HG02840 (cell line): ENCODE data around the gene CPNE4.

Source experiments
- ATAC-seq: cut with Tn5 transposase; IDR thresholded peaks from one replicate; pipeline ENCODE4 v1.9.1; 2021; ENCODE audit warnings: mild to moderate bottlenecking, moderate library complexity, moderate number of reproducible peaks; ENCODE audit not compliant: unreplicated experiment, low FRiP score

The CPNE4 gene

DNA sequence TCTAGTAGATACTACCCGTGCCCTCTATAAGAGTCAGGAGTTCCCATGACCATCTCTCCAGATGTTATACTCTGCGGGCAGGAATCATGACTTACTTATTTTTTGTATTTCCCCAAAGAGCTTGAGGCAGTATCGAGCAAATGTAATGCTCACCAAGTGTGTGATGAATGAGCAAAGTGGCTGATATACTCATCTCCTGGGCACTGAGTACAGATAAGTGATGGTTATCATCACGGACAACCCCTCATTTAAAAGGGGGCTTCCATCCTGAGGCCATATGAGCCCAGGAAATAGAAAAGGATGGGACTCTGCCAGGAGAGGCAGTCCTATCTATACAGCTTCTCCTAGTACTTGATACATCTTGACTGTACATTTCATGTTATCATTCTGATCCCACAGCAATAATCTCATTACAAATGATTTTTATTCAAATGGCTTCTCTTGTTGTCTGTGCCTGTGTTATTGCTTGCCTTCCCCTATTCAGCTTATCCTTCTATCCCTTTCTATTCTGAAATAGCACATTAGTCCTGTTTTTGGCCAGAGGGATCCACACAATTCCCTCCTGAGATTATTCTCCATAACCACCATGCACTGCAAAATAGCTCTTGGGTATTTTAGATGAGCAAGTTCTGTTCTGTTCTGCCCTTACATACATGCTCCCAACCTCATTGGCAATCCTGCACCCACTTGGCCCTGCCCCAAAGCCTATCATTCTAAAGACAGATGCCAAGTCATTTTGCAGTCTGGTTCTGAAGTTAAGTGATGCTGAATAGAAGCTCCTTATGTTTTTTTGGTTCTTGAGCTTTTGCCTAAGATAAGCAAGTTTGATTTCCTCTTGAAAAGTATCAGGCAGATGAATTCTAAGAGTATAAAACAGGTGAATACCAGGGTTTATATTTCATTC lies 484.0 kb downstream of the CPNE4 start:
- ATAC-seq, result no peak

DNA sequence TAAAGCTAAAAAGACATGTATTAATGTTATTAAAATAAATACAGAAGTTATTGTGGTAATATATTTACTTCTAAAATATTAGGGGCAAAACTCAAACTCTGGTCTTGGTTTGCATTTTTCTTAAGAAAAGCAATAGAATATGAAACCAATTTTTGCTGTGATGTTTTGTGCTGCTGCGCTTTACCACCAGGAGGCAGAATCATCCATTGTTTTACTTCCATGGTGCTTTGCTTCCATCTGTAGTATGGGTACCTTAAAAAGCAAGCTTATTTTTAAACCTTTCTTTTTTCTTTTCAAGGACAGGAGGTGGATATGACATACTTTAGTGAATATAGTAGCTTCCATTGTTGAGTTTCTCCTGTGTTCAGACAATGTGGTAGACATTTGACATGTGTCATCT lies 485.5 kb downstream of the CPNE4 start:
- ATAC-seq, result no peak

DNA sequence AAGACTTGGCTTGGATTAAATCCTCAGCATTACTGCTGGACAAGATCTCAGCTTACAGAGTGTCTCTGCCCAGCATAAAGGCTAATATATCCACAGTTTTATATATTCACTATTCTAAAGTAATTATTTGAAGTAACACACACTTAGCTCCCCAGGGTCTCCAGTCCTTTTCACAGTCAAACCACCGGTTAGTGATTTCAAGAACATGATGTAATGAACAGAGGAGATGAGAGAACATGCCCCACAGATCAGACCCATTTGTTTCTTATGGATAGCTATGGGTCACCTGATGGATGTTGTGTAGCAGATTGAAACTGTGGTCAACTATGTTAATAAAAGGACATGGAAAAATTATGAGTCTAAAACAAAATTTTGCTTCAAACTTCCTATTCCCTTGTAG lies 487.2 kb downstream of the CPNE4 start:
- no peak for ATAC-seq

DNA sequence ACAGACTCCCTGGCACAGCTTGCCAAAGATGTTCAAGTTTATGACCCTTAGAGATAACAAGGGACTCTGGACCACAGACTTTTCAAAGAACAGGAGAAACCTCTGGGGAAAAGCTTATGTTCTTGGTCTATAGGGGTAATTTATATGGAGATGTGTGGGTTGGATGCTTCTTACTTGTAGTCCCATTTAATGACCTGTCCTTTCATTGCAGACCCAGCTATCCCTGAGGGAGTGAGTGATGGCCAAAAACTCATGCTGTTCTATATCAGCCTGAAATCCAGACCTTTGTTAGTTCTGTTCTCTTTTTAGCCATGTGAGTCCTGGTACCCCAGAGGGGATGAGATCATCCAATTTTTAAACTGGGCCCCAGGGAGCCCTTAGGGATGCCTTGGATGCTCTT lies 488.4 kb downstream of the CPNE4 start:
- ATAC-seq, result no peak

DNA sequence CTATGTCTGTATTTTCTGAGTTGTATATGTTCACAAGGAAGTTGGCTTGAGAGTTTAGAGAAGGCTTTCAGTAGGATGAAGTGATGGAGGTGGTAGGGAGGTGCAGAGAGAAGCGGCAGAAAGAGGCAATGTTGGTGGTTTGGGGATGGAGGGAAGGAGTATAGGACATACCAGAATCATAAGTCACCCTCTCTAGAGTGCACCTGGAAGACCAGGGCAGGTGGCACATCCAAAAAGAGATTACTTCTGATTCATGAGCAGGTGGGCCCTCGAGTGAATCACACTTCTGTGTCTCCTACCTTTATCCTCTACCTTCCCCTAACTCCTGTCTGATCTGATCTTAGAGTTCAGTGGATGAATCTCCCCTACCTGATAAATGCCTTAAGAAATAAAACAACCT lies 490.3 kb downstream of the CPNE4 start:
- no peak for ATAC-seq

DNA sequence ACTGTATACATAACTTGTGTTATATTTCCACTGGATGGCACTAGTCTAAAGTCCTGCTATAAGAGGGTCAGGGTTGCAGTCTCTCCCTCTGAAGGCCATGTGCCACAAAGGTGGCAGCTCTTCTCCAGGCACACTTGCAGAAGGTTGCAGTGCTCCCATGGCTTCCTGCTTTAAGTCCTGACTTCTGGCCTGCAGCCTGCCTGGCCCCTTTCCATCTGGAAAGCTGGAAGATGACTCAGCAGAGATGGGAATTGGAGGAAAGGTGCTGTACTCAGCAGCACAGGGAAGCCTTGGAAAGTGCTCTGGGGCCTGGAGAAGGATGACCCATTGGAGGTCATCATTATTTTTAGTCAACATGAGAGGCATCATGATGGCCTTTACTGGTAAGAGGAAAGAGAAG lies 491.1 kb downstream of the CPNE4 start:
- no peak for ATAC-seq

DNA sequence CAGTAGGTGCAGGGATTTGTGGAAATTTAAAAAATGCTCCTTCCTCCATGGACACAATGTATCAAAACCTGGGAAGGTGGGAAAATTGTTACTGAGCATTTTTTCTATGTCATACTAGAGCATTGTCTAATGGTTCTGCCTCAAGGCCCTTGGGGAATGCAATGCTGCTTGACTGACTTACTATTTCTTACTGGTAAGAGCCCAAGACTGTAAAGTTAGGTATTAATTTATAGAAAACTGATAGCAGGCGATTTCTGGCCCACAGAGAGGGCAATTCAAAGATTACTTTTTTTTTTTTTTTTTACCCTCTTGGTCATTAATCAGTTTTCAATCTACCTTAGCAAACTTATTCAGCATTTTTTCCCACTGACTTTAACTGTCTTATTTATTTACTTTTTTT lies 493.5 kb downstream of the CPNE4 start:
- no peak for ATAC-seq

DNA sequence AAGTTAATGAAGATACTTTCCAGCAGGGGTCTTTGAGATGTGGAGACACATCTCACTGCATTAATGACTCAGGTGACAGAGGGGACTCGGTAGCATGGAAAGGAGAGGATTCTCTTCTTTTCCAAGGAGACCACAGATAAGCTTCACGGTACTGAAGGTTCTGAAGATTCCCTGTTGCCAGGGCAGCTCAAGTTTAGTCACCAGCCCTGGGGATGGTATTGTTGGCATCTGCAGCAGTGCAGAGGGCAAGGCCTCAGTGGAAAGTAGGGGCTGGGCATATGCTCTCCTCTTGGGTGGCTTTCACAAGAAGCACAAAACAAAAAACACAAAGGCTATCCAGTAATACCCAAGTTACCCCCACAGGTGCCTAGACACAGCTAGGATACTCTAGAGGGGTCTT lies 494.0 kb downstream of the CPNE4 start:
- ATAC-seq, result no peak

DNA sequence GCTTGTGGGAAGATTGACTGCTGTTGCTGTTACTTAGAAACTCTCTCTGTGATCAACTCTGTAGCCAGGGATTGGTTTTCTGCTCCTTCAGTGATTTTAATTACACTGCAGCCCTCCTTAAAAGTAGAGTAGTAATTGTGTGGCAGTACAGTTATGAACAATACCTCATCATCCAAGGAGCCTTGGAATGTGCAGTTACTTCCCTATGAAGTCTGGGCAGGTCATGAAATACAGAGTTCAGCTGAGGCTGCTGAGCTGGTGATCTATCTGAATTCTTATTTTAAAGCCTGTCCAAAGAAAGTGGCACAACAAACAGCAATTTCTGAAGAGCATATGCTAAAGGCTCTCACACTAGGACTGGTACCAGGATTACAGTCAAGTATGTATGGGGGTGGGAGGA lies 494.7 kb downstream of the CPNE4 start:
- no peak for ATAC-seq

DNA sequence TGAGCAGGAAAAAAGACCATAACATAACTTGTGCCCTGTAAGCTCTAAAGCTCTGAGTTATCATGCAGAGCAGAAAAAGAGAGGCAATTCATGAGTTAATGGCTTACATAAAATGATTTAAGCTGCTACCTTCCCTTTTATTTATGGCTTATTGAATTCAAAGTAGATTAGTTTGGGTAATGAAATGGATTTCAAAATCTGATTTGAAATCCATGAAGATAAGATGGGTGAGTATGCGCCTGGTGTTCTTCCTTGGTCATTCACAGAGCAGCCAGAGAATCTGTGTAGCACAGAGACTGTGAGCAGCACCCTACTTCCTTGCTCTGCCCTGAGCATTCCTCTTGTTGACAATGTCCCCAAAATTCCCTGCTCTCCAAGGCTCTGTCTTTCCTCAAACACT lies 495.8 kb downstream of the CPNE4 start:
- no peak for ATAC-seq

DNA sequence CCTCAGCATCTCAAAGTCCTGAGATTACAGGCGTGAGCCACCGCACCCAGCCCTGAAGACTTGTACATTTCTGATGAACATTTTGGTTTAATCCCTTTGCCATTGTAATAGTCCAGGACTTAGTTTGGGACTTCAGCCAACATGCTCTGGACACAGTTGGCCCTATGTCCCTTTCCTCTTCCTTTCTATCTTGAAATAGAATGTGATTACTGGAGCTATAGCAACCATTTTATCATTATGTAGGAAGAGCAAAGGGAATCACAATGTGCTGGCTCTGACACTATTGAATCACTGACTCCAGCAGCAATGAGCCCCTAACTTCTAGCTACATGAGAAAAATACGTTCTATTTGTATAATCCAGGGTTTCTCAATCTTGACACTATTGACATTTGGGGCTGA lies 497.3 kb downstream of the CPNE4 start:
- ATAC-seq, result no peak

DNA sequence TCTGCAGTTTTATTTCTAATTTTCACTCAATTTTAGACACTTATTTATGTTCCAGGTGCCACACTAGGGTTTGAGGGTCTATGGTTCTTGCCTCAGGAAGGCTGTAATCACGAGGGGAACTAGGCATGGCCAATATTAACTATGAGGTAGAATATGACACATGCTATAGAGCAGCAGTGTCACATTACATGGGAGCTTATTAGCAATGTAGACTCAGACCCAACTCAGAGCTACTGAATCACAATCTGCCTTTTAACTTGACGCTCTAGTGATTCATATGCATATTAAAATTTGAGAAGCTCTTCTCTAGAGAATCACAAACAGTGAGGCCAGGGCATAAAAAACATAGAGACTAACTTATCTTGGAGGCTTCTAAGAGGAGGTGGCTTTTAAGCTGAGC lies 499.2 kb downstream of the CPNE4 start:
- ATAC-seq, result no peak

DNA sequence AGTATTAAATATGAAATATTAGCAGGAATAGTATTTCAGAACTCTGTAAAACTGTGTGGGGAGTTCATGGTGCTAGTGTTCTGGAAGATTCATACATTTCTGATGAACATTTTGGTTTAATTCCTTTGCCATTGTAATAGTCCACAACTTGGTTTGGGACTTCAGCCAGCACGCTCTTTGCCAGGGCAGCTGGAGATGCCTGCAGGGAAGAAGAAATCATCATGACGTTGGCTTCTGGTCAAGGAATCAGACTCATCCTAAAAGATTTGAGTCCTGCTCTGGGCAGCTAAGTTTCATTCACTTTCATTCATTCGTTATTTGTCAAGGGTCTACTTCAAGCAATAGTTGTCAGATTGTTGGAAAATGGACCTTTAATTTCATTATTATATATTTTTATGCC lies 499.7 kb downstream of the CPNE4 start:
- ATAC-seq, result no peak

DNA sequence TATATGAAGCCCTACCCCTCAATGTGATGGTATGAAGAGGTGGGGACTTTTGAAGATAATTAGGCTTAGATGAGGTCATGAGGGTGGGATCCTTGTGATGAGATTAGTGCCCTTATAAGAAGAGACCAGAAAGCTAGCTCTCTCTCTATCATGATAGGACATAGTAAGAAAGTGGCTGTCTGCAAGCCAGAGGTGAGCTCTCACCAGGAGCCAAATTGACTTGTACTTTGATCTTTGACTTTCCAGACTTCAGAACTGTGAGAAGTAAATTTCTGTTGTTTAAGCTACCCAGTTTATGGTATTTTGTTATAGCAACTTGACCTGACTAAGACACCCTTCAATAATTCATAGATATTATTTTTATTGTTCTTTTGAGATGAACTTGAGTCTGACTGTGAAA lies 502.2 kb downstream of the CPNE4 start:
- ATAC-seq, result no peak

DNA sequence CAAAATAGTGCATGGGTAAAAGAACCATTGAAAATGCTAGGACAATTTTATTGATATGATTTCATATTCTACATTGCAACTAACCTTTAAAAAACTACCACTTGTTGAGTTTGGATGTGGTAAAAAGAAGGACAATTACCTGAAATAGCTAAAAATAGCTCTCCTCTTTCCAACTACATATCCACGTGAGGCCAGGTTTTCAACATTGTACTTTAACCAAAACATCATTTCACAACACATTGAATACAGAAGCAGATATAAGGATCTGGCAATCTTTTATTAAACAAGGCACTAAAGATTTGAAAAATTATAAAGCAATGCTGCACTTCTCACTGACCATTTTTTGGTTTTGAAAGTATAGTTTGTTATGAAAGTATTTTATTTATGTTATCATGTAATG lies 504.0 kb downstream of the CPNE4 start:
- ATAC-seq, result no peak

DNA sequence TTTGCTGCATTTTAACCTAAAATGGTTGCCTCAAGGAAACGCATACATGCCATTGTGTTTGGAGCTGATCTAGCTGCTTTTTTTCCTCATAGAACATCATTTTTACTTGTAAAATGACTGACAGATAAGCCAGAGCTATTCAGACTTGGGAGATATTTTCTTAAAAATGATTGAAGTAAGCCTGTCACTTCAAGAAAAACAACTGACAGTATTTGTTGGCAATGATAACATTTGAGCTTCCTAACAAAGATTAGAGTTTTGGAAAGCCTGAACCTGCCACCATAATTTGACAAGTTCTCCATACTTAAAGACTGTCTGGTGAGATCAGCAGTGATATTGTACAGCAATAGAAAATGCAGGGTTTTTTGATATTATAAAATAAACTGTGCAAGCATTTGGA lies 504.4 kb downstream of the CPNE4 start:
- no peak for ATAC-seq

DNA sequence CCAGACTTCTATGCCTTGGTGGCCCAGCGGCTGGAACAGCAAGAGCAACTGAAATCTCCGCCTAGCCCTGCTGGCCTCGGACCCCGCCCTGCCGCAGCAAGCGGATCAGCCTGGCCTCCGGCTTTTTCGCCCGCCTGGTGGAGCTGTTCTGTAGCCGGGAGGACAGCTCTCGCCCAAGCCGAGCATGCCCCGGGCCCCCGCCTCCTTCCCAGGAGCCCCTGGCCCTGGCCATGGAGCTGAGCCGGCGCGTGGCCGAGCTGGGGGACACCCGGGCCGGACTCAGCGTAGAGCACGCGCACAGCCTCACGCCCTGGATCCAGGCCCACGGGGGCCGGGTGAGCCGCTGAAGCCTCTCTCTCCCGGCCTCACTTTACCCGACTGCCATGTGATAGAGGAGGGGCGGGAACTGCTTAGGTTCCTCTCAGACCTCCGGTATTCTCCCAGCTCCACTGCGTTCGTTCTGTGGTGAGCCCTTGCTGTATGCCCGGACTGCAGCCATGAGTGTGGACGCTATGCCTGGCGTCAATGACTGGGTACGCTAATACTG lies 507.9 kb downstream of the CPNE4 start:
- no peak for ATAC-seq

DNA sequence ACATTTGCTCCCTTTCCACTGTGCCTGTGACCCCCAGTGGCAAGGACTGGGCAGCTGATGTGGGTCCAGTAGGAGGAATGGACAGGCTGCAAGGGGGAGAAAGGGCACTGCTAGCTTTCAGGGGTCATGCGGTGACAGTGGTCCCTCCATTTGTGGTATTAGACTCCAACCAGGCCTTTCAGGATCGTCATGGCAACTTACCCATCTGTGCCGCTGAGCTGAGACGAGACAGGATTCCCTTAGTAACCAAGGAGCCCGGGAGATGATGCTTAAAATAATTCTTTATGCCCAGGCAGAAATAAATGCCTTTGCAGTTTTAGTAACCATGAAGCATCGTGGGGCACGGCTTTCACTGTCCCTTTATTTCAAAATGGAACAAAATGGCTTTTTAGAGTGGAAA lies 516.1 kb downstream of the CPNE4 start:
- ATAC-seq, result no peak

DNA sequence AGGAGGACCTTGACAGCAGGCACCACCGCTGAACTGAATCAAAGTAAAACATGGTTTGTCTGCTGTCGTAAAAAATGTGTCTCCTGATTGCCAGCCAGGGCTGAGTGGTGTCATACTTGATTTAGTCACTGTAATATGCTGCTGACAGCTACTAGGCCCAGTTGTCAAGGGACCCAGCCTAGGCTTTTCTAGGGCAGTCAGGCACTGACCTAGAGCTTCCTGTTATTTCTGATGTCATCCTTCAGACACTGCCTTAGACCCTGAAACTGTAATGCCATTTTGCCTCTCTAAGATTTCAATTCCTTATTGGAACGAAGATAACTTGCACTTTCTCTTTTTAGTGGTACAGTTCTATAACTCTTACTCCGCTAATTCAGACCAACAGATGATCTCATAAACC lies 529.4 kb downstream of the CPNE4 start:
- ATAC-seq, result no peak

DNA sequence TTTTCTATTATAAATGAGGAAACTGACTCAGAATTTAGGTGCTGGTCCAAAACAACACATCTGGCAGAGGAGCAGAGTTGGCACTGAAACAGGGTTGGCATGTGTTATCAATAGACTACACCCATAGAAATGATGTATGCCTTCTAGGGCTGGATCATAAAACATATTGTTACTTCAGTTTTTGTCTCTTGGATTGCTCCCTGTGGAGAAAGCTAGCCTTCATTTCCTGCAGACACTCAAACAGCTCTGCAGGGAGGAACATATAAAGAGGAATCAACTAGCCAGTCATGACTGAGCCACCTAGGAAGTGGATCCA lies 531.5 kb downstream of the CPNE4 start:
- no peak for ATAC-seq

DNA sequence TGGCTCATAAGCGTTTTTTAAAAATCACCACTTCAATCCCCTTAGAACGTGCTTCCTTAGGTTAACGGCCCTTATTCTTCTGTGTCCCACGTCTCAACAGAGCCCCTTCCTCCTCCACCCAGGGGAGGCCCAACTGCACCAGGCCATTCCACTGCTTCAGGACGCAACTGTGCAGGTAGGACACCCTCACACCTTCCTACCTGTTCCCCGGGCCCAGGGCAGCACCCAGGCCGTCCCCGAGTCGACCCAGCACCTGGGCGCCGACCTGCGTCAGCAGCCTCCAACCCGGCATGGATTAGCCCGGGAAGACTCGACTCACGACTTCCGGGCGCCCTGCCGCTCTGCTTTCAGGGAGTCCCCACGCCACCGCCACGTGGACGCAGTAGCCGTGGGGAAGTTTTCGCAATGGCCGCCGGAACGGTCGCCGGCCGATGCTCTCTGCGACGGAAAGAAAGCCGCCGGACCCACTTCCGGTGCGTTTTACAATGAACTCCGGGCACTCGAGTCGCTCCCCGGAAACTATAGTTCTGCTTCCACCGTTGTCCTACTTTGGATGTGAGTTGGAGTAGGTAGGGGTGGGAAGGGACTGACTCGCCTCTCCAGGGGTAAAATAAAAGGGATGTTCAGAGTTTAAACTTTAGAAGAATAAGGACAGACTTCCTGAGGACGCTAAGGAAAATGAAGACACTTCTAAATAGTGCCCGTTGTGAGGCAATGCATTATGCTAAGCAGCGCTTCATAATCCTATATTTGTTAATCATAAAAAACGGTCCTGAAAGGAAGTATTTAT lies 532.1 kb downstream of the CPNE4 start, which contains the start of gene MRPL3:
MRPL3 (minus strand) TSS at position 442 of the 790 bp plus-strand sequence; CDS start at position 292, 150 bp downstream.
- peak; percentile 94 for ATAC-seq

DNA sequence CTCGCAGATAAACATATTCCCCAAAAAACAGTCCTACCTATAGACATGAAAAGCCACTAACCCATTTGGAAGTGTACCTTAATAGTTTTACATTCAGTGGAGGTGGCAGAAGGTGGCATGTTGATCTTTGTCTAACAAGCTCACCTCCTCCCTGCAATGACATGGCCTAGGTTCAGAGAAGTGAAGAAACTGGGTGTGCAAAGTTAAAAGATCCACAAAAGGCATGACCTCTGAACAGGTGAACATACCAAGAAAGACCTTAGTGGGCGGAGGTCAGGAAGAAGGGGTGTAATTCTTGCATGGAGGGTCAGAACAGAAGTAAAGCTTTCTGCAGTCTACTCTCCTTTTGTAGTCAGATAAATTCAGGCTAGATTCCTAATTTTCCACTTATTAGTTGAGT lies 532.9 kb downstream of the CPNE4 start:
- peak; percentile 4 for ATAC-seq
